Occipital lobe (tissue), 2 donors: ENCODE data around the gene COL9A3. TPM values are rescaled to one million over a fixed set of nuclear protein-coding genes. Genes with fewer than 3 reads are reported as not detected.

Experiments used
- DNase-seq: peaks from one replicate; lab custom pipeline; 2025; lab: John Stamatoyannopoulos, UW
- total RNA-seq: library from RNA; depleted of rRNA; stranded (reverse); fragments of >200 nt; gene quantifications from one replicate; pipeline ENCODE4 v1.2.3, GENCODE V29; 2014

COL9A3 gene
- 37.1 TPM for total RNA-seq

DNA sequence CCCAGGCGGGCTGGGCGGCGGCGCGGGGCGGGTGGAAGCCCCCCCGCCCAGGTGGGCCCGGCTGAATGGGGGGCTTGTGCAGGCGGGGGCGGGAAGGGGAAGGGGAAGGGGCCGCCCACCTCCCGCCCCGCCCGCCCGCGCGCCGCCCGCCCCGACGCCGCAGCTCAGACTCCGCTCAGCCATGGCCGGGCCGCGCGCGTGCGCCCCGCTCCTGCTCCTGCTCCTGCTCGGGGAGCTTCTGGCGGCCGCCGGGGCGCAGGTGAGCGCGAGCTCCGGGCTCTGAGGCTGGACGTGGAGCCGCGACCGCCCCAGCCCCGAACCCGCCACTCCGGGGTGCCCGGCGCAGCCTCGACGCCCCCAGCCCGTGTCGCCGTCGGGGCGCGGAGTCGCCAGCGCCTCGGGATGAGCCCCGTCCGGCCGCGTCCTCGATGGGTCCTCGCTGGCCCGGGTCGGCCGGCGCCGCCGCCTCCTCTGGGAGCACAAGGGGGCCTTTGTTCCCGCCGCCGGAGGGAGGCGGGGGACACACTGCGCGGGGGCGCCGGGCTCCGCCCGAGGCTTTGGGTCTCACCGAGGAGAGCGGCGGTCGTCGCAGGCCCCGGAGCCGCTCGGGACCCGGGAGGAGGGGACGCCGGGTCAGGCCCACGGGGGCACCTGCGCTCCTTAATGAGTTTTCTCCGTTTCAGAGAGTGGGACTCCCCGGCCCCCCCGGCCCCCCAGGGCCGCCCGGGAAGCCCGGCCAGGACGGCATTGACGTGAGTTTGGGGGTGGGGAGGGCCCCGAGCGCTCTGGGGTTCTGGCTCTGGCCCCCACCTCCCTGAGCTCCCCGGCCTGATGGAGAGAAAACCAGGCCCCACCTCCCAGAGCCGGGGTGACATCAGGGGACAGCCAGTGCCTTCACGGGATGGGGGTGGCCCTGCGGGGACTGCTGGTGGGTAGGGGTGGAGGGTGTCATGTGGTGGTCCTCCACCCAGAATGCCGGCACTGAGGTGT, at the start of gene COL9A3:
TSS of gene COL9A3 (plus strand) at position 167 of the 990 bp plus-strand sequence. CDS start at position 182, 15 bp downstream.
- DNase-seq = no peak

DNA sequence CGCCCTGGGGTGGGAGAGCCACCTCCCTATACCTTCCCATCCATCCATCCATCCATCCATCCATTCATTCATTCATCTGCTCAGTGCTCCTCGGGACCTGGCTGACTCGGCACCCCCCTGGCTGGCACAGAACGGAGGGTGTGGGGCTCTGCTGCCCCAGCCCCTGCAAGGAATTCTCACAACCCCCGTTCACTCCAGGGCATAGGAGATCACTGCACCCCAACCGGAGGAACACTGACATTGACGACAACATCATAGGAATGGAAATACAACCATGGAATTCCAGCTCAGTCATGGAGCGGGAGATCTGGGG, 48.7 kb upstream of the COL9A3 start:
- DNase-seq = no peak

- no peak for DNase-seq
These were observed 48.1 kb upstream of the COL9A3 start for GRCh38 chr20:62768551-62769287.

GRCh38 chr20:62769346-62770071, 47.3 kb upstream of the COL9A3 start:
- no peak for DNase-seq

DNA sequence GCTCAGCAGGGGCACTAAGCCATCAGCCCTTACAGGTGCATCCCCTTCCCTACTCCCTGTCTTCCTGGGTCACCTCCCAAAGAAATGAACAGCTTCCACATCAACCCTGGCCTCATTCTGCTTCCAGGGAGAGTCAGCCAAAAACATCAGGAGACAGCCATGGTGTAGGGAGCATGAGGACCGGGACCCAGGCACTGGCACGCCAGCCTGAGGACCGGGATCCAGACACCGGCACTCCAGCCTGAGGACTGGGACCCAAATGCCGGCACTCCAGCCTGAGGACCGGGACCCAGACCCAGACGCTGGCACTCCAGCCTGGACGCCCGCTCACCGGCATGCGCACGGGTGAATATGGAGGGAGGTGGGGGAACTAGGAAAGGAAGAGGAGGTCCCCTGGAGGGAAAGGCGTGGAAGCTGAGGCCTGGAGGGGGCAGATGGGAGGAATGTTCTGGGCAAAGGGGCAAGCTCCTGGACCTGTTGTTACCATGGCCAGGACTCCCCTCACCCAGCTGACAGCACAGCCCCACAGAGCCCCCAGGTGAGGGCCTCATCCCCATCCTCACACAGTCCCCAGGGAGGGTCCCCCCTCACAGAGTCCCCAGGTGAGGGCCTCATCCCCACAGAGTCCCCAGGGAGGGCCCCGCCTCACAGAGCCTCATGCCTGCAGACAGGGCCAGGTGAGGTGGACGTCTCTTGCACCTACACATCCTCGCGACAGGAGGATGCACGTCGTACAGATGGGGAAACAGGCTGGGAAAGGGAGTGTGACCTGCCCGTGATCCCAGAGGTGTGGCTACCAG, 46.5 kb upstream of the COL9A3 start:
- no peak for DNase-seq

DNA sequence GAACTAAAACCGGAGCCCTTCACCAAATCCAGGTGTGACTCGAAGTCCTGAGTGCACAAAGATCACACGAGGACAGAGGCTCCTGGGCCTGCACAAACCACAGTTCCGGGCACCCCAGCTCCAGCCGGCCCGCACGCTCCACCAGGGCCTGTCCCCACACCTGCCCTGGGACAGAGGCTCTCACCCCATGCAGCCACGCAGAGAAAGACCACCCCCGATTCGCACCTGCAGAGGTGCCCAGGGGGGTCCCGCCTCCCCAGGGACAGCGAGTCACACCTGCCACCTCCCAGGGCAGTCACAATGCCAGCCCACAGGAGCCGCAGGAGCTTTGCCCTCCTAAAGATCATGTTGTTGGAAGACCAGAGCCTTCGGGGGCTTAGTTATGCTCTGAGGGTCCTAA, 45.9 kb upstream of the COL9A3 start:
- no peak for DNase-seq

DNA sequence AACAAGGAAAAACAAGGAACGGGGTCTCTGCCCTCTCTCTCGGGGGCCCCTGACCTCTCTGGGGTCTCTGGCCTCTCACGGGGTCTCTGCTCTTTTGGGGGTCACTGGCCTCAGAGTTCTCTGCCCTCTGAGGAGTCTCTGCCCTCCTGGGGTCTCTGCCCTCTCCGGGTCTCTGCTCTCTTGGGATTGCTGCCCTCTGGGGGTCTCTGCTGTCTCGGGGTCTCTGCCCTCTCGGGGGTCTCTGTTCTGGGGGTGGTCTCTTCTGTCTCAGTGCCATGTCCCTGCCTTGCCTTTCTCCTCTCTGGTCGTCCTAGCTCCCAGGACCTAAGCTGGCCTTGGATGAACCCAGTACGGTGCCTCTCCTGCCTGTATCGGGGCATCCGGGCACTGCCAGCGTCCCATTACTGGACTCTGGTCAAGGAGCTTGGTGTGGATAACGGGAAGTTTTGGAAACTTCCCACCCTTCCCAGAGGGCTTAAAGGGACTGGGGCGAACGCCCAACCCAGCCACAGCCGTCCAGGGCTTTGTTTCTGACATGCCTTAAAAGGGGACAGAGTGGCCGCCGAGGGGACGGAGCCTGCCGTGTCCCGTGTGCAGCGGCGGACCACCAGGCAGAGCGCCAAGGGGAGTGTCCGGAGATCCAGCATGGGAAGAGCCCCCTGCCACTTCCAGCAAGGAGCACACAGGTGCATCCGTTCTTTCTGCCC, 45.3 kb upstream of the COL9A3 start:
- DNase-seq = no peak

DNA sequence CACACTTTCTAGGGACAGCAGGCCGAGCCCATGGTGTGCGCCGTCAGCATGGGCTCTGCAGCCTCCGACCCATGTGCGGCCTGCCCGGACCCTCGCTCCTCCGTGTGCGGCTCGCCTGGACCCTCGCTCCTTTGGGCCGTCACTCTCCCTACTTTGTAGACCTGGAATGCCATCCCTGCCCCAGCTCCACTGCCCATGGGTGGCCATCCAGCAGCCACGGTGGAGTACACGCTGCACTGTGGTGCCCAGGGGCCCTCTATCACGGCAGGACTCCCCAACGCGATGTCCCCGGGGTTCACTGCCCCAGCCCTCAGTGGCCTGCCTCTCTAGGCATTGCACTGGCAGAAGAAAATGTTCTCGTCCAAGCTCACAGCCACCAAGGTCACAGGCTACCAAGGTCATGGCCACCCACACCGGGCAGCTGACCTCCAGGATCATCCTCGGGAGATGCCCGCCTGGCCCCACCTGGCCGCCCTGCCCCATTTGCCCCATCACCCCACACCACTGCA, 44.7 kb upstream of the COL9A3 start:
- no peak for DNase-seq

GRCh38 chr20:62772619-62772989, 44.2 kb upstream of the COL9A3 start:
- DNase-seq = no peak

DNA sequence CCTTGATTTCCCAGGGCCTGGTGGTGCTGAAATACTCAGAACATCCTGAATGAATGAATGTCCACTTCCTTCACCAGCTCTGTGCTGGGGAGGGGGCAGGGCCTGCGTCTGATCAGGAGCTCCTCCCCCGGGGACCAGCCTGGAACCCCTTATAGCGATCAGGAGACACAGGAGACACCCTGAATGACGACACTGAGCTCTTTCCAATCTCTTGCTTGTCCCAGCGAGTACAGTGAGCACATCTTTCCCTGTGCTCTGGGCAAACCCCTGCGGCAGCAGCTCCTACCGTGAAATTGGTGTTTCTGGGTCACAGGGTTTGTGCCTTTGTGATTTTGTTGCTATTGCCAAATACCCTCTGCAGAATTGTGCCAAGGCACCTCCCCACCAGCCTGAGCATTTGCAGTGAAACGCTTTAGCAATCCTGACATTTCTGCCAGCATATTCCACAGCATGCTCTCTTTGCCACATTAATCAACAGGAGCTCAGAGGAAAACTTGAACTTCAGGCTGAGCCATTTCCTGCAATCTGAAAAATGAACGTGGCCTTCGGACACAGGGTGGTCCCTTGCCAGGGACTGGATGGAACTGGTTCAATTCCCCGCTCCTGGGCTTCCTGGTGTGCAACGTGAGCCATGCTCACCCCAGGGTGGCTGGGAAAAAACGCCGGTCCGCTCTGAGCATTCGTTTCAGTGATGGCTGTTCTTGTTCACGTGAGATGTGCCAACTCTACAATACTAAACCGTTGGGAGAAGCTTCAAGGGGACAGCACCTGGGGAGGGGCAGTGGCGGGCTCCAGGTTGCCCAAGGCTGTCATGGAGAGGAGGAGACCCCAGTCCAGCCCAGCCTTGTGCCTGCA, 43.6 kb upstream of the COL9A3 start:
- DNase-seq = no peak

DNA sequence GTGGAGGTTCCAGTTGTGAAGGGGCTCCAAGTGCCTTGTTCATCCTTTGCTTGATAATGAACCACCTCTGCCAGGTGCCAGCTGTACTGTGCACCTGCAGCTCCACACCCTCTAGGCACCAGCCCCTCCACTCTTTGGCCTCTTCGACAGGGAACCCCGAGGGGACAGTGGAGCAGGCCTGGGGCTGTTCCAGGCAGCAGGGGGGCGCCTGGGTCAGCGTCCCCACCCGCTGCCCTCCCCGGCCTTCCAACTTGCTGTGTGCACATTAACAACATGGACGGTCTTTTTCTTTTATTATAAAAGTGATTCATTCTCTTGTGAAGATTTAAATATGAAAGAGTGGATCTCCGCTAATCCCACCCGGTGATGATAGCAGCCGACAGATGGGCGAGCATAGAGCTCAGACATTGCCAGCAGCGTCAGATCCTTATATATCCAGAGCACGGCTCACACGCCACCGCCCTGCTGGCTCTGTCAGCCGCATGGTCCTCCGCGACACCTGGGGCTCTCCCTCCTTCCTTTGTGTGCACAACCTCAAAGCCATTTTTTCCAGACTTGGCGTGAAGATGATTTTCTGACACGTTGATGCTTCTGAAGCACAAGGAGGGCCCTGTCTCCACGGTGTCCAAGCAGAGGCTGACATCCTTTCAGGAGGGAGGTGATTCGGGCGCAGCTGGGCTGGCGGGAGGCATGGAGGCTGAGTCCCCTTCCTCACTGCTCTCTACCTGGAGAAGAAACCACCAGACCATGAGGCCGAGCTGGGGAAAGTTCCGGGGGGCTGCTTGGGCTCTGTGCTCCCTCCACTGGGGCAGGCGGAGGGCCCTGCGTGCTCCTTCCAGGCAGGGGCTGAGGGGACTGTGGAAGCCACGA, 42.8 kb upstream of the COL9A3 start:
- DNase-seq = no peak

GRCh38 chr20:62774762-62775161, 42.1 kb upstream of the COL9A3 start:
- no peak for DNase-seq

DNA sequence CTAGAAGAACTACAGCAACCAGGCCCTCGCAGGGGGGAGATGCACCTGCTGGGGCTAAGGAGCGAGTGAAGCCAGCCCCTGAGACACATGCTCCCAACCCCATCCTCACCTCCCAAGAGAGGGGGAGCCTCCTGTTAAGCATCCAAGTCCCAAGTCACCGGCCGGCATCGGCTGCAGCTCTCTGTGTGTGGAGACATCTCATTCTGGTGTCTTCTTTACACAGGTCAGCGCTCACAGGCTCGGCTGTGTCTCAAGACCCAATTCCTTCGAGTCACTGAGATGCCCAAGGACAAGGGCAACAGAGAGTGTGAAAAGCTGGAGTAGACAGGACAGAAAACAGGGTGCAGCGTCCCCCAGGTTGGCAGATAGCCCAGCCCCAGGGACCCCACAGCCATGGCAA, 41.6 kb upstream of the COL9A3 start:
- no peak for DNase-seq

DNA sequence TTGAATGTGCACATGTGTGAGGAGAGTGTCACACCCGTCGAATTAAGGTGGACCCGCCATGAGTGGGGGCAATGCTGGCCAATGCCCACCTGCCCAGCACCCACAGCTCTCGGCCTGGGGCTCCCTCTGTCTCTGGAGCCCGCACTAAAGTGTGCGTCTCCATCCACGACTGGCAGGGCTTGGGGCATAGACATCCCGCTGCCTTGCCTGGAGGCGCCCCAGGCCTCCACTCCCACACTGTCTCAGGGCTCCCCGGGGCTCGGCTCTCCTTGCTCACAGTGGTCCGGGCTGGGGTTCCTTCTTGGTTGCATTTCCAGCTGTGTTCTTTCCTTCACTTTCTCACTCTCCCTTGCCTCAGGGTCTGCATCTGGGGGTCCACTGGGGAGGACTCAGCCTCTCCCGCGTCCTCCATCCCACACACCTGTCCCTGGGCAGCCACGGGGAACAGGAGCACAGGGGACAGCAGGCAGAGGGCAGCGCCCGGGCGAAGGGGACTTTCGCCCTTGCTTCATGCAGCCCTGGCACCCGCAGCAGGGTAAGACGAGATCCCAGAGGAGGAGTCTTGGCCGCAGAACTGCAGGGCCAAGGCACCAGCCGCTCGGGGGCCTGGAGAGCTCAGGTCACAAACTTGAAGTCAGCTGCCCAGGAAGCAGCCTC, 40.7 kb upstream of the COL9A3 start:
- DNase-seq = no peak

GRCh38 chr20:62776692-62777527, 39.9 kb upstream of the COL9A3 start:
- DNase-seq = no peak

GRCh38 chr20:62777528-62777830, 39.4 kb upstream of the COL9A3 start:
- no peak for DNase-seq

- DNase-seq = no peak
These were observed 38.8 kb upstream of the COL9A3 start for GRCh38 chr20:62778058-62778457.
